Astrocyte (in vitro differentiated cells and primary cell): ENCODE data around the gene STOM. TPM values are rescaled to one million over a fixed set of nuclear protein-coding genes. Genes with fewer than 3 reads are reported as not detected.

Experiments
- DNase-seq: peaks from one replicate; pipeline ENCODE4 v3.0.0-alpha.2; 2010; ENCODE audit warnings: low read depth
- FAIRE-seq: peaks from 2 replicates; lab custom pipeline; 2011; peaks lifted over from hg19 to GRCh38; lab: Jason Lieb, UNC
- H2AFZ ChIP-seq: 2 replicates; pipeline ENCODE4 v1.6.0; 2012; ENCODE audit warnings: low read depth, low read length, inconsistent platforms
- H3K27ac ChIP-seq: 2 replicates; pipeline ENCODE4 v1.5.1; 2011; ENCODE audit warnings: low read depth, low read length, inconsistent platforms
- H3K27me3 ChIP-seq: 2 replicates; pipeline ENCODE4 v1.6.0; 2011; ENCODE audit warnings: low read length, inconsistent platforms; ENCODE audit not compliant: insufficient read depth
- H3K36me3 ChIP-seq: 2 replicates; pipeline ENCODE4 v1.5.1; 2011; ENCODE audit warnings: low read length, inconsistent platforms; ENCODE audit not compliant: insufficient read depth
- H3K4me1 ChIP-seq: 2 replicates; pipeline ENCODE4 v1.5.1; 2011; ENCODE audit warnings: low read length, inconsistent platforms; ENCODE audit not compliant: insufficient read depth
- H3K4me2 ChIP-seq: 2 replicates; pipeline ENCODE4 v1.6.0; 2012; ENCODE audit warnings: low read length, inconsistent platforms
- H3K4me3 ChIP-seq: 2 replicates; pipeline ENCODE4 v1.5.1; 2011; ENCODE audit warnings: low read depth, mild to moderate bottlenecking, low read length, inconsistent platforms; ENCODE audit not compliant: insufficient read depth
- H3K79me2 ChIP-seq: 2 replicates; pipeline ENCODE4 v1.6.0; 2012; ENCODE audit warnings: mild to moderate bottlenecking, low read length, inconsistent platforms; ENCODE audit not compliant: insufficient read depth
- H3K9ac ChIP-seq: 2 replicates; pipeline ENCODE4 v1.6.0; 2012; ENCODE audit warnings: mild to moderate bottlenecking, low read length, inconsistent platforms
- H3K9me3 ChIP-seq: 2 replicates; pipeline ENCODE4 v1.5.1; 2012; ENCODE audit warnings: low read depth, mild to moderate bottlenecking, low read length, inconsistent platforms; ENCODE audit not compliant: insufficient read depth
- H4K20me1 ChIP-seq: 2 replicates; pipeline ENCODE4 v1.6.0; 2012; ENCODE audit warnings: low read length, inconsistent platforms; ENCODE audit not compliant: insufficient read depth
- H3K27ac Mint-ChIP-seq: one replicate; pipeline ENCODE4 v1.8.0; 2021; ENCODE audit warnings: mild to moderate bottlenecking, mixed read lengths; ENCODE audit not compliant: unreplicated experiment
- H3K27me3 Mint-ChIP-seq: one replicate; pipeline ENCODE4 v1.8.0; 2021; ENCODE audit warnings: low read depth, mixed read lengths; ENCODE audit not compliant: unreplicated experiment
- H3K36me3 Mint-ChIP-seq: one replicate; pipeline ENCODE4 v1.8.0; 2021; ENCODE audit warnings: low read depth, mixed read lengths; ENCODE audit not compliant: unreplicated experiment
- H3K4me1 Mint-ChIP-seq: one replicate; pipeline ENCODE4 v1.8.0; 2021; ENCODE audit warnings: low read depth, mixed read lengths; ENCODE audit not compliant: unreplicated experiment
- H3K4me3 Mint-ChIP-seq: one replicate; pipeline ENCODE4 v1.8.0; 2021; ENCODE audit warnings: mild to moderate bottlenecking, moderate library complexity, mixed read lengths; ENCODE audit not compliant: unreplicated experiment
- H3K9me3 Mint-ChIP-seq: one replicate; pipeline ENCODE4 v1.8.0; 2021; ENCODE audit warnings: mild to moderate bottlenecking, mixed read lengths; ENCODE audit not compliant: unreplicated experiment
- EZH2 ChIP-seq: IDR thresholded peaks from 2 replicates; pipeline ENCODE4 v1.6.1; 2012; ENCODE audit warnings: mild to moderate bottlenecking, low read length, inconsistent platforms; ENCODE audit not compliant: insufficient read depth
- total RNA-seq: library from RNA; stranded (reverse); gene quantifications from 2 replicates; pipeline ENCODE4 v1.2.1, GENCODE V29; 2021
- TF ChIP-seq, protein P1 (sequence below): IDR thresholded peaks from 2 replicates; pipeline ENCODE4 v1.5.1; 2011; ENCODE audit warnings: low read depth, mild to moderate bottlenecking, inconsistent platforms, low read length, moderate library complexity; ENCODE audit not compliant: insufficient read depth

The STOM gene
- total RNA-seq, 1 donor from 2014 or later = 8.7 TPM

DNA sequence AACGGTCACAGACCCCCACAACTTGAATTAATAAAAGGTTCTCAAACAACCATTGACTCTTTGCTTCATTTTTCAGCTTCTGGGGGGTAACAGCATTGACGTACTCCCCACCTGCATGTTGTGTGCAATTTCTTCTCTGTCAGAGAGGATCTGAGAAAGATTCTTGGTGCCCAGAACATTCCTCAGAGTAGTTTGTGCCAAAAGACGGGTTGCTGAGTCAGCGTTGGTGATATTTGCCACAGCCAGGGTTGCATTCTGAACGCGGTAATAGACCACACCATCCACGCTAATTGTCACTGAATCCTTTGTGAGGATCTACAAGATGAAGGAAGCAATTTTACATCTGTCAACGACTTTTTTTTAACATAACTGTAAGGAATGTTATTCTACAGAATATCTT lies 21.0 kb downstream of the STOM start:
- no peak overlapping the region for H3K27ac ChIP-seq
- H3K4me3 ChIP-seq = no peak overlapping the region
- no peaks in the 10 kb centered on the region for H3K9me3 Mint-ChIP-seq

DNA sequence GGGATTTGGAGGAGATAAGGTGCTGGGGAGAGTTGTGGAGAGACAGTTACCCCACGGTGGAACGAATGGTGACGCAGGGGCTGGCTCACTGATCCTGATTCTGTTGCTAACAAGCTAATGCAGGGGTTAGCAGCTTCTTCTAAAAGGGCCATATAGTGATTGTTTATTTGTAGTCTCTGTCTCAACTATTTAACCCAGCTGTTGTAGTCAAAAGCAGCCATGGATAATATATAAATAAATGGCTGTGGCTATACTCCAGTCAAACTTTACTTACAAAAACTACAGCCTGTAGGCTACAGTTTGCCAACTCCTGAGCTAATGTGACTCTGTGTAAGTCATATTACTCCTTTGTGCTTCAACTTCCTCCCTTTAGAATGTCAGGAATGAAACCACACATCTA lies 21.8 kb downstream of the STOM start:
- no peak overlapping the region for H3K27ac ChIP-seq
- DNase-seq (peak; percentile 41), FAIRE-seq (no peak)
- Mint-ChIP-seq H3K36me3 (peaks cover 2% of the 10 kb centered on the region), H3K4me3 (no peak overlapping the region), H3K27me3 (no peaks in the 10 kb centered on the region), H3K9me3 (no peaks in the 10 kb centered on the region), H3K27ac (no peak overlapping the region), H3K4me1 (peaks cover 14% of the 10 kb centered on the region)
- H2AFZ ChIP-seq = no peak overlapping the region
- H3K9ac ChIP-seq = no peak overlapping the region
- H3K27me3 ChIP-seq = no peaks in the 10 kb centered on the region
- TF ChIP-seq, protein P1, sequence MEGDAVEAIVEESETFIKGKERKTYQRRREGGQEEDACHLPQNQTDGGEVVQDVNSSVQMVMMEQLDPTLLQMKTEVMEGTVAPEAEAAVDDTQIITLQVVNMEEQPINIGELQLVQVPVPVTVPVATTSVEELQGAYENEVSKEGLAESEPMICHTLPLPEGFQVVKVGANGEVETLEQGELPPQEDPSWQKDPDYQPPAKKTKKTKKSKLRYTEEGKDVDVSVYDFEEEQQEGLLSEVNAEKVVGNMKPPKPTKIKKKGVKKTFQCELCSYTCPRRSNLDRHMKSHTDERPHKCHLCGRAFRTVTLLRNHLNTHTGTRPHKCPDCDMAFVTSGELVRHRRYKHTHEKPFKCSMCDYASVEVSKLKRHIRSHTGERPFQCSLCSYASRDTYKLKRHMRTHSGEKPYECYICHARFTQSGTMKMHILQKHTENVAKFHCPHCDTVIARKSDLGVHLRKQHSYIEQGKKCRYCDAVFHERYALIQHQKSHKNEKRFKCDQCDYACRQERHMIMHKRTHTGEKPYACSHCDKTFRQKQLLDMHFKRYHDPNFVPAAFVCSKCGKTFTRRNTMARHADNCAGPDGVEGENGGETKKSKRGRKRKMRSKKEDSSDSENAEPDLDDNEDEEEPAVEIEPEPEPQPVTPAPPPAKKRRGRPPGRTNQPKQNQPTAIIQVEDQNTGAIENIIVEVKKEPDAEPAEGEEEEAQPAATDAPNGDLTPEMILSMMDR = no peak
- no peak for TF ChIP-seq EZH2
- H3K4me2 ChIP-seq = no peak overlapping the region
- no peak overlapping the region for H3K4me3 ChIP-seq
- H3K4me1 ChIP-seq = peaks cover 18% of the 10 kb centered on the region
- peaks cover 3% of the 10 kb centered on the region for H3K36me3 ChIP-seq
- H4K20me1 ChIP-seq = no peaks in the 10 kb centered on the region
- no peaks in the 10 kb centered on the region for H3K9me3 ChIP-seq
- no peaks in the 10 kb centered on the region for H3K79me2 ChIP-seq

More for the DNA sequence above, 21.0 kb downstream of the STOM start:
- Histone ChIP-seq H4K20me1 (no peaks in the 10 kb centered on the region), H3K36me3 (peaks cover 3% of the 10 kb centered on the region), H2AFZ (no peak overlapping the region), H3K27me3 (no peaks in the 10 kb centered on the region), H3K4me1 (peaks cover 18% of the 10 kb centered on the region), H3K9ac (no peak overlapping the region), H3K9me3 (no peaks in the 10 kb centered on the region), H3K4me2 (no peak overlapping the region), H3K79me2 (no peaks in the 10 kb centered on the region)
- Mint-ChIP-seq H3K36me3 (peaks cover 2% of the 10 kb centered on the region), H3K27ac (no peak overlapping the region), H3K4me1 (peaks cover 14% of the 10 kb centered on the region), H3K27me3 (no peaks in the 10 kb centered on the region), H3K4me3 (no peak overlapping the region)
- DNase-seq (peak; percentile 36), FAIRE-seq (no peak)
- TF ChIP-seq, protein P1 = no peak
- TF ChIP-seq EZH2 = no peak

DNA sequence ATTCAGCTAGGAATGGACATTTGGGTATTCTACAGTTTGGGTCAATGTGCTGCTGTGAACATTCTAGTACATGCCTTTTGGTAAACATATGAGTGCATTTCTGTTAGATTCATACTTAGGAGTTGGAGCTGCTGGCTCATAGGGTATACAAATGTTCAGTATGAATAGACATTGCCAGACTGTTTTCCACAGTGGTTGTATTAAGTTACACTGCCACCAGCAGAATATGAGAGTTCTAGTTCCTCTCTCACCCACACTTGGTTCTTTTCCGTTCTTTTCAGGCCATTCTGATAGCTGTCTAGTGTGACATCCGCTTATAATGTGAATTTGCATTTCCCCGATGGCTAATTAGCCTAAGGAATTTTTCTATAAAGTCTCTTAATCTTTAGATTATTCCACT lies 25.0 kb downstream of the STOM start:
- Mint-ChIP-seq H3K36me3 (peaks cover 2% of the 10 kb centered on the region), H3K27ac (no peak overlapping the region)

More for the DNA sequence above, 25.0 kb downstream of the STOM start:
- H3K4me3 Mint-ChIP-seq = no peak overlapping the region
- H3K27me3 Mint-ChIP-seq = no peaks in the 10 kb centered on the region
- H3K4me1 Mint-ChIP-seq = peaks cover 3% of the 10 kb centered on the region
- FAIRE-seq = no peak
- no peak overlapping the region for H2AFZ ChIP-seq
- no peak overlapping the region for H3K4me3 ChIP-seq
- H3K9ac ChIP-seq = no peak overlapping the region
- DNase-seq = no peak
- no peak overlapping the region for H3K4me2 ChIP-seq
- H3K27me3 ChIP-seq = no peaks in the 10 kb centered on the region
- peaks cover 3% of the 10 kb centered on the region for H3K36me3 ChIP-seq
- TF ChIP-seq EZH2 = no peak
- TF ChIP-seq, protein P1 = no peak
- no peaks in the 10 kb centered on the region for H3K9me3 Mint-ChIP-seq
- no peak overlapping the region for H3K27ac ChIP-seq
- no peaks in the 10 kb centered on the region for H3K9me3 ChIP-seq
- H3K4me1 ChIP-seq = peaks cover 3% of the 10 kb centered on the region
- H3K79me2 ChIP-seq = no peaks in the 10 kb centered on the region
- H4K20me1 ChIP-seq = no peaks in the 10 kb centered on the region
